HEK293 (cell line): Measurements from ENCODE around the gene GALNT9.

Experiments
- CTCF ChIP-seq: fragments of 450-650 bp; formaldehyde crosslinking; IDR thresholded peaks from 2 replicates; pipeline ENCODE4 v1.5.1; 2016; ENCODE audit warnings: missing biosample characterization, missing genetic modification characterization
- GFI1B ChIP-seq: fragments of 450-650 bp; formaldehyde crosslinking; IDR thresholded peaks from 2 replicates; pipeline ENCODE4 v1.5.1; 2016; ENCODE audit warnings: missing biosample characterization, missing genetic modification characterization
- KLF17 ChIP-seq: fragments of 450-650 bp; formaldehyde crosslinking; IDR thresholded peaks from 2 replicates; pipeline ENCODE4 v1.5.1; 2016; ENCODE audit warnings: missing biosample characterization, missing genetic modification characterization
- PRDM10 ChIP-seq: fragments of 450-650 bp; formaldehyde crosslinking; IDR thresholded peaks from 2 replicates; pipeline ENCODE4 v1.5.1; 2016; ENCODE audit warnings: missing biosample characterization, missing genetic modification characterization
- REPIN1 ChIP-seq: fragments of 450-650 bp; formaldehyde crosslinking; IDR thresholded peaks from 2 replicates; pipeline ENCODE4 v1.5.1; 2017; ENCODE audit warnings: missing biosample characterization, missing genetic modification characterization, low read depth
- SP3 ChIP-seq: fragments of 450-650 bp; formaldehyde crosslinking; IDR thresholded peaks from 2 replicates; pipeline ENCODE4 v1.5.1; 2016; ENCODE audit warnings: missing biosample characterization, missing genetic modification characterization
- YY1 ChIP-seq: fragments of 450-650 bp; formaldehyde crosslinking; IDR thresholded peaks from 2 replicates; pipeline ENCODE4 v1.5.1; 2018; ENCODE audit warnings: missing biosample characterization, missing genetic modification characterization
- ZBTB8A ChIP-seq: fragments of 450-650 bp; formaldehyde crosslinking; IDR thresholded peaks from 2 replicates; pipeline ENCODE4 v1.5.1; 2016; ENCODE audit warnings: missing biosample characterization, missing genetic modification characterization
- ZNF146 ChIP-seq: fragments of 450-650 bp; formaldehyde crosslinking; IDR thresholded peaks from 2 replicates; pipeline ENCODE4 v1.5.1; 2016; ENCODE audit warnings: missing biosample characterization, missing genetic modification characterization
- ZNF174 ChIP-seq: fragments of 450-650 bp; formaldehyde crosslinking; IDR thresholded peaks from 2 replicates; pipeline ENCODE4 v1.5.0; 2017; ENCODE audit warnings: missing biosample characterization, mild to moderate bottlenecking, missing genetic modification characterization
- ZNF302 ChIP-seq: fragments of 450-650 bp; formaldehyde crosslinking; IDR thresholded peaks from 2 replicates; pipeline ENCODE4 v1.5.1; 2016; ENCODE audit warnings: missing biosample characterization, missing genetic modification characterization, low read depth
- ZNF549 ChIP-seq: fragments of 450-650 bp; IDR thresholded peaks from 2 replicates; pipeline ENCODE4 v1.5.1; 2018; ENCODE audit warnings: missing biosample characterization, missing genetic modification characterization, mild to moderate bottlenecking, inconsistent platforms, moderate library complexity
- ZNF555 ChIP-seq: fragments of 450-650 bp; formaldehyde crosslinking; conservative IDR thresholded peaks from 2 replicates; pipeline ENCODE4 v1.5.1; 2017; ENCODE audit warnings: missing biosample characterization, mild to moderate bottlenecking, missing genetic modification characterization, inconsistent platforms
- ZNF560 ChIP-seq: fragments of 450-650 bp; formaldehyde crosslinking; IDR thresholded peaks from 2 replicates; pipeline ENCODE4 v1.5.1; 2017; ENCODE audit warnings: missing biosample characterization, missing genetic modification characterization, borderline replicate concordance

GRCh38 chr12:132277374-132277941, 51.9 kb downstream of the GALNT9 start:
- TF ChIP-seq CTCF (tag by site-specific recombination) (no peak), PRDM10 (tag by site-specific recombination) (no peak), REPIN1 (tag by site-specific recombination) (no peak), YY1 (tag by site-specific recombination) (no peak), GFI1B (tag by site-specific recombination) (no peak), SP3 (tag by site-specific recombination) (no peak), ZNF560 (no peak), ZNF302 (tag by site-specific recombination) (no peak), ZBTB8A (tag by site-specific recombination) (no peak), ZNF549 (tag by site-specific recombination) (no peak), ZNF555 (tag by site-specific recombination) (no peak), ZNF174 (tag by site-specific recombination) (no peak), KLF17 (no peak), ZNF146 (no peak)
